K562 (cell line): Measurements from ENCODE around the gene TUSC1. TPM values are rescaled to one million over a fixed set of nuclear protein-coding genes. Genes with fewer than 3 reads are reported as not detected.

Source experiments
- ATAC-seq: fragments of 200-7000 bp; cut with Tn5 transposase; 3 replicates; pipeline ENCODE4 v1.9.1; 2020; ENCODE audit warnings: moderate library complexity
- BruUV-seq: library from RNA; stranded (reverse); fragments of 400-500 nt; replicated peaks from 2 replicates; lab custom pipeline; 2021; lab: Mats Ljungman, UMichigan
- CTCF ChIA-PET: fragments of 300-600 bp; formaldehyde crosslinking; extraction: SDS; loops from one replicate; lab custom pipeline; 2021; ENCODE audit warnings: low intra/inter-chr PET ratio; lab: Yijun Ruan, JAX
- POLR2A ChIA-PET: fragments of 300-600, 350-650 bp; sonication (Branson Sonifier 250); formaldehyde crosslinking; extraction: SDS; loops from one replicate; lab custom pipeline; 2021; ENCODE audit warnings: antibody characterized with exemption, inconsistent platforms; lab: Yijun Ruan, JAX
- DNase-seq, 4 experiments: peaks; one replicate each; pipeline versions ENCODE4 v3.0.0 to v3.0.0-alpha.2; 2011 to 2018; ENCODE audit warnings: low spot score in 3 of 4, mixed read lengths in 3 of 4; ENCODE audit errors: extremely low read depth in 1 of 4
- FAIRE-seq: peaks from 2 replicates; lab custom pipeline; 2011; peaks lifted over from hg19 to GRCh38; lab: Jason Lieb, UNC
- H2AFZ ChIP-seq: 2 replicates; pipeline ENCODE4 v1.6.0; 2011; ENCODE audit warnings: low read depth, low read length, control low read depth, inconsistent platforms
- H3K27ac ChIP-seq: fragments of 200-600 bp; 3 replicates; pipeline ENCODE4 v1.8.0; 2011; ENCODE audit warnings: low read depth, mild to moderate bottlenecking, control low read depth, inconsistent platforms, low read length, moderate library complexity, mixed read lengths; ENCODE audit errors: extremely low read depth
- H3K27me3 ChIP-seq, 2 experiments: fragments of 300-600 bp in 1 of 2; 2 replicates in 1 of 2; 3 replicates in 1 of 2; pipeline versions ENCODE4 v1.6.0 to v1.8.0; 2011; ENCODE audit warnings: inconsistent platforms in 2 of 2, low read length in 2 of 2, mild to moderate bottlenecking in 1 of 2, mixed read lengths in 1 of 2, moderate library complexity in 1 of 2; ENCODE audit not compliant: control insufficient read depth in 2 of 2, insufficient read depth in 2 of 2
- H3K36me3 ChIP-seq: fragments of 300-600 bp; 3 replicates; pipeline ENCODE4 v1.8.0; 2011; ENCODE audit warnings: mild to moderate bottlenecking, low read length, inconsistent platforms; ENCODE audit not compliant: control insufficient read depth, insufficient read depth
- H3K4me1 ChIP-seq, 2 experiments: fragments of 200-600 bp in 1 of 2; replicated peaks in 1 of 2; 2 replicates in 1 of 2; 3 replicates in 1 of 2; pipeline versions ENCODE4 v1.5.1 to v1.8.0; 2011; ENCODE audit warnings: inconsistent platforms in 2 of 2, low read length in 2 of 2, mild to moderate bottlenecking in 1 of 2, mixed read lengths in 1 of 2, moderate library complexity in 1 of 2; ENCODE audit not compliant: control insufficient read depth in 2 of 2, insufficient read depth in 2 of 2
- H3K4me2 ChIP-seq: 2 replicates; pipeline ENCODE4 v1.6.1; 2011; ENCODE audit warnings: low read length, control low read depth, inconsistent platforms, mixed read lengths; ENCODE audit not compliant: insufficient read depth
- H3K4me3 ChIP-seq: fragments of 200-600 bp; sonication (generic), shearing (Covaris generic); 2 replicates; pipeline ENCODE4 v1.5.1; 2016; ENCODE audit warnings: control low read depth, inconsistent platforms
- H3K79me2 ChIP-seq: fragments of 200-600 bp; 3 replicates; pipeline ENCODE4 v1.8.0; 2011; ENCODE audit warnings: low read length, inconsistent platforms; ENCODE audit not compliant: control insufficient read depth, insufficient read depth
- H3K9ac ChIP-seq, 2 experiments: 2 replicates each; pipeline versions ENCODE4 v1.6.0 to v1.6.1; 2011; ENCODE audit warnings: low read depth in 2 of 2, low read length in 2 of 2, control low read depth in 1 of 2, inconsistent platforms in 1 of 2, mild to moderate bottlenecking in 1 of 2, mixed read lengths in 1 of 2; ENCODE audit not compliant: insufficient read depth in 1 of 2
- H3K9me1 ChIP-seq: one replicate; pipeline ENCODE4 v1.6.0; 2011; ENCODE audit warnings: inconsistent platforms, mild to moderate bottlenecking, low read length, moderate library complexity; ENCODE audit not compliant: control insufficient read depth, insufficient read depth
- H3K9me3 ChIP-seq: replicated peaks from 2 replicates; pipeline ENCODE4 v1.5.1; 2011; ENCODE audit warnings: low read depth, low read length, inconsistent platforms; ENCODE audit not compliant: control insufficient read depth, insufficient read depth
- H4K20me1 ChIP-seq: replicated peaks from 2 replicates; pipeline ENCODE4 v1.6.1; 2011; ENCODE audit warnings: low read length, inconsistent platforms, mixed read lengths; ENCODE audit not compliant: control insufficient read depth, insufficient read depth
- CREB1 ChIP-seq, 2 experiments: sonication (generic) in 1 of 2; formaldehyde crosslinking in 1 of 2; IDR thresholded peaks; 2 replicates each; pipeline versions ENCODE4 v1.6.1 to v1.8.0; 2012 to 2022; ENCODE audit warnings: inconsistent platforms in 1 of 2, mild to moderate bottlenecking in 1 of 2, missing genetic modification reagents in 1 of 2, moderate library complexity in 1 of 2
- MAFG ChIP-seq: fragments of 450-650 bp; conservative IDR thresholded peaks from 2 replicates; pipeline ENCODE4 v1.6.1; 2016; ENCODE audit warnings: missing genetic modification characterization, missing compliant biosample characterization
- MECOM ChIP-seq: fragments of 250-450 bp; sonication (Bioruptor Pico); IDR thresholded peaks from 2 replicates; pipeline ENCODE4 v1.8.0; 2022; ENCODE audit warnings: inconsistent platforms
- NFE2L1 ChIP-seq: fragments of 450-650 bp; IDR thresholded peaks from 2 replicates; pipeline ENCODE4 v1.6.1; 2016; ENCODE audit warnings: missing genetic modification characterization, low read depth, mild to moderate bottlenecking, missing compliant biosample characterization, moderate library complexity, borderline replicate concordance
- NFIC ChIP-seq: fragments of 450-650 bp; IDR thresholded peaks from 2 replicates; pipeline ENCODE4 v1.6.1; 2017; ENCODE audit warnings: mild to moderate bottlenecking, inconsistent platforms
- POLR2AphosphoS2 ChIP-seq: IDR thresholded peaks from 2 replicates; pipeline ENCODE4 v1.6.1; 2012; ENCODE audit warnings: low read length, improper control_type of control experiment
- STAT6 ChIP-seq: sonication (generic); formaldehyde crosslinking; IDR thresholded peaks from 2 replicates; pipeline ENCODE4 v1.8.1; 2023; ENCODE audit warnings: mild to moderate bottlenecking, missing genetic modification reagents
- TBL1XR1 ChIP-seq, 2 experiments: IDR thresholded peaks; 2 replicates each; pipeline ENCODE4 v1.6.1; 2012; ENCODE audit warnings: improper control_type of control experiment in 2 of 2, low read length in 2 of 2, mild to moderate bottlenecking in 1 of 2
- ZNF551 ChIP-seq: fragments of 250-450 bp; sonication (Bioruptor Pico); IDR thresholded peaks from 2 replicates; pipeline ENCODE4 v1.5.0; 2021; ENCODE audit warnings: mild to moderate bottlenecking, moderate library complexity
- WGBS: fragments of 100-300 bp; shearing (Covaris generic); methylation state at CpG from one replicate; pipeline ENCODE4 v1.1.6; 2016; ENCODE audit warnings: low coverage, mixed read lengths; ENCODE audit not compliant: insufficient coverage; ENCODE audit errors: missing lambda C conversion rate; 5-methylcytosine and 5-hydroxymethylcytosine counted together
- in situ Hi-C: fragments of 300-500 bp; cut with MboI; formaldehyde crosslinking; loops from 4 replicates; pipeline ENCODE4 v1.15.0; 2018; ENCODE audit warnings: inconsistent platforms, mixed read lengths
- intact Hi-C: fragments of 100-400 bp; cut with micrococcal nuclease; formaldehyde crosslinking; loops from 2 replicates; pipeline ENCODE4 v1.14.2; 2022
- polyA plus RNA-seq, 8 experiments: library from polyadenylated mRNA; depleted of rRNA in 4 of 8; stranded (reverse) in 5 of 8; unstranded in 3 of 8; fragments of >200 nt; fragmentation: Nextera tagmentation in 2 of 8; fragmentation: Illumina TruSeq in 1 of 8; extraction: Ambion mirVana in 2 of 8; extraction: Trizol in 1 of 8; gene quantifications; 2 replicates each; pipeline versions ENCODE4 v1.2.1 to v1.2.3, GENCODE V29; 2011 to 2014; ENCODE audit warnings: inconsistent platforms in 1 of 8, missing spikeins in 1 of 8
- total RNA-seq, 7 experiments: library from RNA; depleted of rRNA in 6 of 7; stranded (reverse); fragments of >200 nt in 6 of 7; fragmentation: Illumina TruSeq in 2 of 7; extraction: Trizol in 2 of 7; gene quantifications; 2 replicates each; pipeline versions ENCODE4 v1.2.1 to v1.2.3, GENCODE V29; 2011 to 2021; ENCODE audit warnings: low replicate concordance in 1 of 7

Gene TUSC1
- total and polyA plus RNA-seq, 9 of the 15 experiments (the other 6 are each of a cell fraction or from before 2014, with no cell fraction given), result not detected

- ChIA-PET CTCF (no interaction called here), POLR2A (no interaction called here)
- Histone ChIP-seq H4K20me1 (no peaks in the 10 kb centered on the region), H3K27me3 (no peaks in the 10 kb centered on the region), H3K27ac (no peak overlapping the region), H3K79me2 (no peaks in the 10 kb centered on the region), H3K4me3 (no peak overlapping the region), H3K4me1 (no peaks in the 10 kb centered on the region), H3K9me1 (no peaks in the 10 kb centered on the region), H3K4me2 (no peak overlapping the region), H3K9ac (no peak overlapping the region), H3K9me3 (no peaks in the 10 kb centered on the region), H2AFZ (no peak overlapping the region), H3K36me3 (no peaks in the 10 kb centered on the region)
- ATAC-seq, result no peak
- intact Hi-C loops (no loop called here), in situ Hi-C loops (no loop called here)
- no peak for FAIRE-seq
- no TSS peak for BruUV-seq
- no peak for DNase-seq
- TF ChIP-seq MAFG (tag) (no peak), ZNF551 (no peak), POLR2AphosphoS2 (no peak), NFIC (no peak), MECOM (no peak), CREB1 (IDR thresholded peaks at IDR 0.05) (no peak), CREB1 (CRISPR knock-in tag; IDR thresholded peaks at IDR 0.05) (no peak), TBL1XR1 (IDR thresholded peaks at IDR 0.05; ENCODE audit: low read length in 2 of 2) (no peak), NFE2L1 (tag) (no peak), STAT6 (CRISPR knock-in tag) (no peak)
- no CpG with 5 or more reads among the region's 2 CpGs for WGBS
These were observed 42.2 kb downstream of the TUSC1 start for GRCh38 chr9:25636026-25636425.
